Activated CD4-positive, alpha-beta T cell treated with anti-CD3 and anti-CD28 coated beads for 24 hours (primary cell): ENCODE results near the gene PIGS.
A peak's percentile ranks its signal among the peaks of the same experiment; 100 is the strongest.
"Not testable (repeated sequence)": the region's sequence is repeated elsewhere in the genome, so short reads cannot be mapped to it uniquely, and the experiment has no call there.

Experiments used
- DNase-seq, 2 donors: peaks; one replicate each; pipeline ENCODE4 v3.0.0-alpha.2; 2020; ENCODE audit warnings: low read depth in 2 of 2

PIGS gene

GRCh38 chr17:28578246-28579195, 7.2 kb upstream of the PIGS start:
- no peak for DNase-seq

- DNase-seq = no peak
These were observed 6.1 kb upstream of the PIGS start for GRCh38 chr17:28577466-28577824.

- peak; percentile 98 for DNase-seq
These were observed 5.6 kb upstream of the PIGS start, which contains the start of gene ALDOC for GRCh38 chr17:28576758-28577465. TSS of gene ALDOC (minus strand) at chr17:28576895. CDS start at chr17:28575532, 1,363 bp downstream.

DNA sequence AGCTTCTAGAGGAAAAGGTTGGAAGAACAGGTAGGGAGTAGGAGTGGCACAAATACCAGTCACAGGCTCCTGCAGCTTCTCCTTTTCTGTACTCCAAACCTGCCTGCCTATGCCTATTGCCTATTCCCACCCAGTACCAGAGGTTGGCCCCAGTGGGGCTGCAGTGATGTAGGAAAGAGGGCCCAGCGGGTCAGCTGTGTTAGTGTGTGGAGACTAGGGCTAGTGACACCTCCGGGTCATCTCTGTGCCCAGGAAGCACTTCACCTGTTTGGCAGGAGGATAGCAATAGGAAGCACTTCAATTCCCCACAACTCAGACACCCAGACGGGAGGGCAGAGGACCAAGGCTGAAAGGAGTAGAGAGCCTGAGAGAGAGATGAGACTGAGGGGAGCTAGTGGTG, 4.7 kb upstream of the PIGS start:
- DNase-seq = not testable (repeated sequence)

DNA sequence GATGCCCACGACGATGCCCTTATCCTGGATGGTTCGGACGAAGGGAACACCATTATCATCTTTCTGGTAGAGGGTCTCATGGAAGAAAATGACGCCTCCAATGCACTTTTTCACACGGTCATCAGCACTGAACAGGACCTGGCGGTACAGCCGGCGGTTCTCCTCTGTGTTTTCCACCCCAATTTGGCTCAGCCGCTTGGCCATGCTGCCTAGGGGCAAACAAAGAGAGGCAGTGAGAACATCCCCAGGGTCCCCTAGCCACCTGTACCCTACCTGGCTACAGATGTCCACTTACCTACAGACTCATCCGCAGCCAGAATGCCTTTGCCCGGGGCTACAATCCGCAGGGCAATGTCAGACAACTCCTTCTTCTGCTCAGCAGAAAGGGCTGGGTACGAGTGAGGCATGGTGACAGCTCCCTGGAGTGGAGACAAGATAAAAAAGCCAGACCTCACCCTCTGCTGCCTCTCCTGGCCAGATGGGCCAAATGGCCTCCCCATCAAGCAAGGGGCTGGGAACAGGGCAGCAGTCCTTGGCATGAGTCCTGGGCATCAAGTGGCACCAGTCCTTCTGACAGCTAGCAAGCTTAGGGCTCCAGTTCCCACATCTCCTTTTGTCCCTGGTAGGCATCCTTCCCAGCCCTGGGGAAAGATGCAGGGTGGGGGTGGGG, 3.9 kb upstream of the PIGS start:
- DNase-seq = no peak

DNA sequence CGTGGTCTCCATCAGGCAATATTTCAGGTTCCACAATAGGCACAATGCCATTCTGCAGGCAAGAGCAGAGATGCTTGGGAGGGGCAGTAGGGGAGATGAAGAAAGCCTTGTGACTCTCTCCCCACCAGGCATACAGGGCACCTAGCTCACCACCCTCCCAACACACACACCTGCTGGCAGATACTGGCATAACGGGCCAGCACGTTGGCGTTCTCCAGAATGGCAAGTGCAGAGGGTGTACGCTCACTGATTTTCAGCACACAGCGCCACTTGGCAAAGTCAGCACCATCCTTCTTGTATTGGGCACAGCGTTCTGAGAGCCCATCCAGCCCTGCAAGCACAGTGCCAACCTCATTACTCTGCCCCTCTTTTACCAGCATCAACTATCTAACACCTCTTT, 3.2 kb upstream of the PIGS start:
- no peak for DNase-seq

- no peak for DNase-seq
These were observed 2.7 kb upstream of the PIGS start for GRCh38 chr17:28573966-28574480.

DNA sequence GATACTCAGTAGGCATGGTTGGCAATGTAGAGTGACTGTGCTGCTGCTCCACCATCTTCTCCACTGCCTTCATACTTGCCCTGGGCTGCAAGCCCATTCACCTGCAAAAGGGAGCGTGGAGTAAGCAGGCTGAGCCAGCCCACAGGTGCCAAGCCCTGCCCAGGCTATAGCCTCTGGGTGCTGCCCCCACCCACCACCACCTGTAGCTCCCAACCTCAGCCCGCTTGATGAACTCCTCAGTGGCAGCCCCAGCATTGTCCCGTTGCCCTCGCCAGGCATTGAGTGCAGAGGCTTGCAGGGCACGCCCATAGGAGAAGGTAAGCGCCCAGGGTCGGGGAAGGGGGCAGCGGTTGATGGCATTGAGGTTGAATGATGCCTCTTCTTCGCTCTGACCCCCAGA, 2.2 kb upstream of the PIGS start:
- no peak for DNase-seq

DNA sequence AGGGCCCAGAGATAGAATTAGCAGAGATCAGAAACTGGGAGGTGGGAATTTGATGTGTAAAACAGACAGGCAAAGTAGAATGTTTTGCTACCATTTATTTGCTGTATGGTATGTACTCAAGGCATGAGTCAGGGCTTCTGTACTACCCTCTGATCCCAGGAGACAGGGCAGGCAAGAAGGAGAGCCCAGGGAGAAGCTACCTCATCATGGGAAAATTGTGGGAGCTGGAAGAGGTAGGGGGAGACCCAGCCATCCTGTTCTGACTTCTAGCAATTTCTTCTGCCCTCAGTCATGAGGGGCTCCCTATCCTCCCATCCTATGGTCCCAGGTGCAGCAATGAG, 1.7 kb upstream of the PIGS start:
- no peak for DNase-seq

- no peak for DNase-seq
These were observed 1.1 kb upstream of the PIGS start for GRCh38 chr17:28572259-28573039.

DNA sequence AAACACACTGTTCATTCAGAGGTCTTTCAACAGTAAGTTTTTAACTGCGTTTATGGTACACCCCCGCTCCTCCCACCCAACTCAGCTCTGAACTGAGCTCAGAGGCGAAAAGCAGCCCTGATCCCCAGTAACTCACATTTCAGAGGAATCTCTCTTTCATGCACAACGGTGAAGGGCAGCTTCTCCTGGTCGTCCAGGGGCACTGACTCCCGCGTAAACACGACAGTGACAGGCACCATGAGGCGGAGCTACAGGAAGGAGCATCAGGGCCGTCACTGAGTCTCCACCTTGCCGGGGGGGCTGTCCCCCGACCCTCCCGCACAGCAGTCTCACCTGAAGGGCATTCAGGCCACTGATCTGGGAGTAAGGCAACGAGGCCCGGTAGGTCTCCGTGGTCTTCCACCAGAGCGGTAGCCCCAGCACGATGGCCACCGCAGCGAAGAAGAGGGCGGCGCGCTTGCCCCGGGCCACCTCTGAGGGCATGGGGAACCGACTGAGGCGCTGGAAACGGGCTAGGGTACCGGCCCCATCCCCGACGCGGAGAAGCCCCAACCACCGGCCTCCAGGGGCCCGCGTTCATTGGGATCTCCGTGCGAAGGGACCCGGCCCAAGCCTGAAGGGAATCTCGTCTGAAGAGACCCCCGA, 486 bp downstream of the PIGS start:
- no peak for DNase-seq

- DNase-seq = no peak
These were observed 1.9 kb downstream of the PIGS start for GRCh38 chr17:28569446-28569845.

GRCh38 chr17:28567604-28568003, 3.7 kb downstream of the PIGS start:
- no peak for DNase-seq

DNA sequence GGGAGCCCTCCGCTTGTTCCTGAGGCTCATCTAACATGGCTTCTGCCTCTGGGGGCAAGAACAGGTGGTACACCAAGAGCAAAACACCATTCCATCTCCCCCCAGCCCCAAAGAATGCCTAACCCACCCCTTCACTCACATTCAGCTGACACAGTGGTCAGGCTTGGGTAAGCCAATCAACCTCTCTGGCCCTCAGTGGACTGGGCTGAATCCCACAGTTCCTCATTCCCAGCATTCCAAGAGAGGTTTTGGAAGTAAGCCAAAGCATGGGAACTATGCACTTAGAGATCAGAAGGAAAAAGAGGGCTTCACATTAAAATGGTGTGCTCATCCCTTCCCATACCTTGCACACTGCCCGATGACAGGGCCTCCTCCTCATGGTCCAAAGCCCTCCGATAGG, 7.8 kb downstream of the PIGS start:
- no peak for DNase-seq

- no peak for DNase-seq
These were observed 16.3 kb downstream of the PIGS start for GRCh38 chr17:28555022-28555421.

DNA sequence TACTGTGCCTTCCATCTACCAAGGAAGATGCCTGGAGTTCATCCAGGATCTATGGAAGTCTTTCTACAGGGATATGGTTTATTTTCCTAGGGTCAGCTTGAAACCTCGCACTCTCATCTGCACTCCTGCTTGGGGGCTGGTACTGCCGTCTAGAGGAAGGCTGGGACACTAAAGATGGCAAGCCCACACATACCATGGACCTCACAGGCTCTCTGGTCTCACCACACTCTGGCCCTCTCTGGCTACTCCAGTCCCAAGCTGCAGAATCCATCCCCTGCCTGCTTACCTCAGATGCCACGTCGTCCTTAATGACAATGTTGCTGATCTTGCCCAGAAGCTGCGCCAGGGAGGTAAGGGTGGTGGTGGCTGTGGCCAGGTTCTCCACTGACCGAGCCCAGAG, 16.8 kb downstream of the PIGS start:
- no peak for DNase-seq

DNA sequence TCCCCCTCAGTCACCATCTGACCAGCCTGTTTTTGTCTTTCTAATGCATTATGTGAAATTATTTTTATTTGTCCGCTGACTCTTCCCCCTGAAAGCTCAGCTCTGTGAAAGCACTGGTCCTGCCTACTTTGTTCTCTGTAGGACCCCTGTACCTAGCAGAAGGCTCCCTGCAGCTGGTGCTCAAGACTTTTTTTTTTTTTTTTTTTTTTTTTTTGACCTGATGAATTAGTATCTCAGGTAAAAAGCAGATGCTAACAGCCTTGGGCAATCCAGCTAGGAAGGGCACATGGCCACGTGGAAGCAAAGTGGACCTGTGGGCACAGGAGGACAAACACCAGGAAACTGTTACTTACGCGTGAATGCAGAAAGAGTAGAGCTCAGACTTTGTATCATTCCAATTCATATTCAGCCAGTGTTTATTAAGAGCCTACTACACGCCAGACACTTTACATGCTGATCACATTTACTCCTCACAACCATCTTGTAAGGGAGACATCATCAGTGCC, 18.3 kb downstream of the PIGS start:
- no peak for DNase-seq

GRCh38 chr17:28552176-28552999, 18.9 kb downstream of the PIGS start, which contains the start of gene UNC119:
TSS of gene UNC119 (minus strand) at chr17:28552624. CDS start at chr17:28552557, 67 bp downstream.
- peak; percentile 65 to 68 for DNase-seq

DNA sequence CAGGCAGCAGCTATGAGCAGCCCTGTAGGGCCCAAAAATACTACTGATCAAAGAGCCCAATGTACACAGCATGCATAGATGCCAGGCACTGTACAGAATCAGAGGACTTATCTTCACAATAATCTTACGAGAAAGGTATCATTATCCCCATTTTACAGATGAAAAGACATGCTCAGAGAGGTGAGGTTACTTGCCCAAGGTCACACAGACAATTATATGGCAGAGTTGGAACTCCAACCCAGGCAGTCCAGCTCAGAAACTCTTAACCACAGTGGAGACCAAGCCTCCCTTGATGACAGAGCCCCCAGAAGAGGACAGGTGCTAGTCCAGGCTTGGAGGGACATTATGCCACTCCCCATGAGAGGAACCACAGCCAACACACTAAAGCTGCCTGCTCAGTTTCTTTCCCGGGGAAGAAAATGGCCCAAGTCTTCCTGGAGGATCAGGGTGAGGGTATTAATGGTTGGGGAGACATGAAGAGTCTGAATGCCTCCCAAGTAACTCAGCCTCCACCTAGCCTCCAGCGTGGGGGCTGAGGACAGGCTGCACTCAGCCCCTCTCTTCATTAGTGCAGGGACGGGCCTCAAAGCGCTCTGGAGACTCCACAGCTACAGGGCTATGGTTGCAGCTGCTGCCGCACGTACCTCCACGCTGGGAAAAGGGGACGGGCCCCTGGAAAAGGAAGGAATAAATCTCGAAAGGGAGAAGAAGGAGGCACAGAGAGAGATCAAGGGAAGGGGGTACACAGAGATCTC, 19.7 kb downstream of the PIGS start:
- DNase-seq = no peak
